ENCODE results near the gene TCP1. TPM values are rescaled to one million over a fixed set of nuclear protein-coding genes. Genes with fewer than 3 reads are reported as not detected.
"Not testable (repeated sequence)": the region's sequence is repeated elsewhere in the genome, so short reads cannot be mapped to it uniquely, and the experiment has no call there.

TCP1 gene
- total RNA-seq, 1 experiment from 2014 or later, result 412 TPM

- not testable (repeated sequence) for H3K4me2 ChIP-seq (ENCODE audit: insufficient read depth, insufficient read length, low read length); H2BK15ac ChIP-seq (ENCODE audit: low read depth, low read length); H3K27me3 ChIP-seq (ENCODE audit: insufficient read depth, low read length); H3K14ac ChIP-seq (ENCODE audit: insufficient read depth, low read length); H3K23ac ChIP-seq (ENCODE audit: insufficient read length, low read depth, low read length); H3K9me3 Mint-ChIP-seq; H3K18ac ChIP-seq (ENCODE audit: insufficient read length, low read depth, low read length); H4K8ac ChIP-seq (replicated peaks; ENCODE audit: insufficient read length, low read depth, low read length); H4K5ac ChIP-seq (ENCODE audit: insufficient read length, low read depth, low read length); H3K23me2 ChIP-seq (ENCODE audit: insufficient read length, low read depth, low read length, poor library complexity, severe bottlenecking); H2BK20ac ChIP-seq (ENCODE audit: low read depth, low read length, poor library complexity, severe bottlenecking); H3K27me3 Mint-ChIP-seq (ENCODE audit: low read depth); H3K9ac ChIP-seq (ENCODE audit: extremely low read depth, insufficient read length, low read length); H2BK5ac ChIP-seq (ENCODE audit: insufficient read length, low read length); H3K27ac ChIP-seq (ENCODE audit: insufficient read length, low read depth, low read length); H4K20me1 ChIP-seq (ENCODE audit: control insufficient read depth, insufficient read depth, insufficient read length); DNase-seq; H3K4me1 ChIP-seq (ENCODE audit: insufficient read depth, low read length); H3K79me1 ChIP-seq (ENCODE audit: insufficient read depth, low read depth, low read length, poor library complexity, severe bottlenecking); H2BK12ac ChIP-seq (ENCODE audit: insufficient read length, low read depth, low read length); H3K4me3 Mint-ChIP-seq; H2AFZ ChIP-seq (ENCODE audit: low read length); H3K4ac ChIP-seq (ENCODE audit: low read depth, low read length); H2AK5ac ChIP-seq (ENCODE audit: insufficient read length, low read length); H3K9me3 ChIP-seq (ENCODE audit: control insufficient read depth, low read depth, low read length); H4K91ac ChIP-seq (ENCODE audit: insufficient read length, low read depth, low read length); H2BK120ac ChIP-seq (ENCODE audit: low read depth, low read length, poor library complexity, severe bottlenecking); H3K56ac ChIP-seq (ENCODE audit: insufficient read length, low read depth, low read length); H3T11ph ChIP-seq (ENCODE audit: low read length)
- H3K79me2 ChIP-seq (ENCODE audit: insufficient read depth, low read length), result peaks cover 79% of the 10 kb centered on the region
- H3K4me1 Mint-ChIP-seq, result peaks cover 15 to 19% of the 10 kb centered on the region in 2 experiments
- 0 out of 7 replicates have a peak overlapping the region, but pooled peaks of 1 of the 3 experiments have one; percentile 70 for H3K27ac Mint-ChIP-seq
- WGBS (ENCODE audit: extremely low coverage, insufficient read length, low lambda C conversion rate), result no CpG with 5 or more reads among the region's 12 CpGs
- peaks cover 10 to 23% (median 21%) of the 10 kb centered on the region in 3 experiments for H3K36me3 Mint-ChIP-seq (ENCODE audit: insufficient read depth in 1 of 3, low read depth in 3 of 3)
Measured at GRCh38 chr6:159732550-159732949, 56.9 kb downstream of the TCP1 start.

Measured in H9 (cell line).